Neural cell (in vitro differentiated cells): ENCODE data around the gene RUSF1.

ENCODE experiments used
- CTCF ChIP-seq: fragments of 450-650 bp; IDR thresholded peaks from 2 replicates; pipeline ENCODE4 v1.5.1; 2014; ENCODE audit warnings: antibody characterized with exemption, mild to moderate bottlenecking, moderate library complexity; ENCODE audit not compliant: poor library complexity, severe bottlenecking
- EP300 ChIP-seq: fragments of 450-650 bp; conservative IDR thresholded peaks from 2 replicates; pipeline ENCODE4 v1.6.1; 2014; ENCODE audit warnings: antibody characterized with exemption, mild to moderate bottlenecking, moderate library complexity; ENCODE audit not compliant: poor library complexity, severe bottlenecking
- MXI1 ChIP-seq: fragments of 450-650 bp; conservative IDR thresholded peaks from 2 replicates; pipeline ENCODE4 v1.6.1; 2014; ENCODE audit warnings: antibody characterized with exemption, mild to moderate bottlenecking; ENCODE audit not compliant: poor library complexity, severe bottlenecking
- POLR2AphosphoS5 ChIP-seq: IDR thresholded peaks from 2 replicates; pipeline ENCODE4 v1.6.1; 2012
- RAD21 ChIP-seq: fragments of 450-650 bp; conservative IDR thresholded peaks from 2 replicates; pipeline ENCODE4 v1.6.1; 2014; ENCODE audit warnings: antibody characterized with exemption, mild to moderate bottlenecking, moderate library complexity
- REST ChIP-seq: IDR thresholded peaks from 2 replicates; pipeline ENCODE4 v1.6.1; 2012; ENCODE audit warnings: borderline replicate concordance
- SMC3 ChIP-seq: fragments of 450-650 bp; conservative IDR thresholded peaks from 2 replicates; pipeline ENCODE4 v1.6.1; 2014; ENCODE audit warnings: antibody characterized with exemption, mild to moderate bottlenecking, moderate library complexity; ENCODE audit not compliant: poor library complexity
- TAF1 ChIP-seq: IDR thresholded peaks from 2 replicates; pipeline ENCODE4 v1.6.1; 2012; ENCODE audit warnings: low read depth

GRCh38 chr16:31504159-31504558 is 4.0 kb downstream of the RUSF1 start:
- TF ChIP-seq CTCF = no peak
- TF ChIP-seq SMC3 = no peak
- TF ChIP-seq EP300 = no peak
- TF ChIP-seq RAD21 = no peak
- TF ChIP-seq MXI1 = no peak
- no peak for TF ChIP-seq POLR2AphosphoS5
- TF ChIP-seq TAF1 = no peak
- TF ChIP-seq REST = no peak
